Stimulated activated CD8-positive, alpha-beta memory T cell treated with anti-CD3 and anti-CD28 coated beads, Interleukin-4, amount 100 ng/mL, for 4 hours (primary cell): ENCODE data around the gene CRYBG3.

Experiments used
- DNase-seq, 2 donors: peaks; one replicate each; pipeline ENCODE4 v3.0.0-alpha.2; 2020; ENCODE audit warnings: low read depth in 2 of 2, low spot score in 1 of 2

CRYBG3 gene

GRCh38 chr3:97835761-97836160 lies 13.9 kb downstream of the CRYBG3 start:
- DNase-seq, result no peak

- DNase-seq, result no peak
These were observed 16.6 kb downstream of the CRYBG3 start for GRCh38 chr3:97838393-97838792.

- no peak for DNase-seq
These were observed 18.1 kb downstream of the CRYBG3 start for GRCh38 chr3:97839944-97840343.

GRCh38 chr3:97841304-97841703 lies 19.5 kb downstream of the CRYBG3 start:
- no peak for DNase-seq

- DNase-seq, result no peak
These were observed 20.1 kb downstream of the CRYBG3 start for GRCh38 chr3:97841956-97842355.

GRCh38 chr3:97848779-97849178 lies 27.0 kb downstream of the CRYBG3 start:
- no peak for DNase-seq

- DNase-seq, result no peak
These were observed 35.6 kb downstream of the CRYBG3 start for GRCh38 chr3:97857401-97857800.

- DNase-seq, result no peak
These were observed 38.6 kb downstream of the CRYBG3 start for GRCh38 chr3:97860364-97860763.

GRCh38 chr3:97862582-97862981 lies 40.8 kb downstream of the CRYBG3 start:
- DNase-seq, result no peak

- no peak for DNase-seq
These were observed 41.2 kb downstream of the CRYBG3 start for GRCh38 chr3:97863031-97863430.

GRCh38 chr3:97863775-97864174 lies 42.0 kb downstream of the CRYBG3 start:
- no peak for DNase-seq

GRCh38 chr3:97871186-97871585 lies 49.4 kb downstream of the CRYBG3 start:
- DNase-seq, result no peak

- no peak for DNase-seq
These were observed 50.2 kb downstream of the CRYBG3 start for GRCh38 chr3:97871801-97872524.

- no peak for DNase-seq
These were observed 50.8 kb downstream of the CRYBG3 start for GRCh38 chr3:97872525-97873042.

GRCh38 chr3:97880267-97880666 lies 58.5 kb downstream of the CRYBG3 start:
- DNase-seq, result no peak

- no peak for DNase-seq
These were observed 61.3 kb downstream of the CRYBG3 start for GRCh38 chr3:97882975-97883598.

GRCh38 chr3:97883736-97884135 lies 61.9 kb downstream of the CRYBG3 start:
- no peak for DNase-seq

- DNase-seq, result no peak
These were observed 62.8 kb downstream of the CRYBG3 start for GRCh38 chr3:97884586-97885123.

- no peak for DNase-seq
These were observed 64.4 kb downstream of the CRYBG3 start for GRCh38 chr3:97885931-97886824.

GRCh38 chr3:97889814-97890213 lies 68.0 kb downstream of the CRYBG3 start:
- DNase-seq, result no peak

- DNase-seq, result no peak
These were observed 71.0 kb downstream of the CRYBG3 start for GRCh38 chr3:97892852-97893251.
